ENCODE measurements around the gene ASTL.

The ASTL gene

GRCh38 chr2:96114546-96114902 lies 23.8 kb downstream of the ASTL start:
- DNase-seq (ENCODE audit: insufficient read length, low spot score) (no peak), FAIRE-seq (no peak)

GRCh38 chr2:96113951-96114350 lies 24.4 kb downstream of the ASTL start:
- no peak for FAIRE-seq
- no peak for DNase-seq (ENCODE audit: insufficient read length, low spot score)

- DNase-seq (ENCODE audit: insufficient read length, low spot score) = no peak
- no peak for FAIRE-seq
Observed at GRCh38 chr2:96113367-96113677, 25.0 kb downstream of the ASTL start.

- DNase-seq (ENCODE audit: insufficient read length, low spot score) (no peak), FAIRE-seq (no peak)
Observed at GRCh38 chr2:96112501-96113366, 25.6 kb downstream of the ASTL start.

GRCh38 chr2:96111823-96112500 lies 26.3 kb downstream of the ASTL start:
- DNase-seq (ENCODE audit: insufficient read length, low spot score) (no peak), FAIRE-seq (peak; percentile 40)

GRCh38 chr2:96111257-96111640 lies 27.1 kb downstream of the ASTL start:
- no peak for DNase-seq (ENCODE audit: insufficient read length, low spot score)
- FAIRE-seq = no peak

GRCh38 chr2:96110621-96111256 lies 27.6 kb downstream of the ASTL start:
- no peak for DNase-seq (ENCODE audit: insufficient read length, low spot score)
- FAIRE-seq = no peak

- DNase-seq (ENCODE audit: insufficient read length, low spot score) (no peak), FAIRE-seq (no peak)
Observed at GRCh38 chr2:96109931-96110511, 28.3 kb downstream of the ASTL start.

- no peak for FAIRE-seq
Observed at GRCh38 chr2:96109361-96109680, 29.0 kb downstream of the ASTL start.

GRCh38 chr2:96108541-96109360 lies 29.6 kb downstream of the ASTL start:
- no peak for DNase-seq (ENCODE audit: insufficient read length, low spot score)
- FAIRE-seq = no peak

More at GRCh38 chr2:96109361-96109680, 29.0 kb downstream of the ASTL start:
- DNase-seq (ENCODE audit: insufficient read length, low spot score) = no peak

GRCh38 chr2:96108151-96108540 lies 30.2 kb downstream of the ASTL start:
- FAIRE-seq (no peak), DNase-seq (ENCODE audit: insufficient read length, low spot score) (no peak)

GRCh38 chr2:96107708-96108065 lies 30.6 kb downstream of the ASTL start:
- DNase-seq (ENCODE audit: insufficient read length, low spot score) = no peak
- no peak for FAIRE-seq

GRCh38 chr2:96106991-96107707 lies 31.2 kb downstream of the ASTL start:
- FAIRE-seq = no peak
- no peak for DNase-seq (ENCODE audit: insufficient read length, low spot score)

- DNase-seq (ENCODE audit: insufficient read length, low spot score) = no peak
- FAIRE-seq = no peak
Observed at GRCh38 chr2:96105994-96106715, 32.1 kb downstream of the ASTL start.

GRCh38 chr2:96105152-96105915 lies 33.0 kb downstream of the ASTL start:
- DNase-seq (ENCODE audit: insufficient read length, low spot score) (no peak), FAIRE-seq (no peak)

- no peak for FAIRE-seq
- no peak for DNase-seq (ENCODE audit: insufficient read length, low spot score)
Observed at GRCh38 chr2:96104487-96104861, 33.8 kb downstream of the ASTL start.

GRCh38 chr2:96103761-96104486 lies 34.4 kb downstream of the ASTL start:
- DNase-seq (ENCODE audit: insufficient read length, low spot score) = no peak
- FAIRE-seq = no peak

- FAIRE-seq (no peak), DNase-seq (ENCODE audit: insufficient read length, low spot score) (no peak)
Observed at GRCh38 chr2:96103187-96103601, 35.1 kb downstream of the ASTL start.

Data from GM19239 (cell line).